Stimulated activated CD4-positive, alpha-beta T cell treated with anti-CD3 and anti-CD28 coated beads, Interleukin-4, amount 100 ng/mL, for 4 hours (primary cell): Measurements from ENCODE around the gene LPP.
A peak's percentile ranks its signal among the peaks of the same experiment; 100 is the strongest.

Experiments used
- DNase-seq, 2 experiments: peaks; one replicate each; pipeline ENCODE4 v3.0.0-alpha.2; 2020

The LPP gene

GRCh38 chr3:188278717-188279324 lies 124.9 kb downstream of the LPP start:
- DNase-seq, result no peak

- no peak for DNase-seq
Measured at GRCh38 chr3:188279502-188280335, 125.8 kb downstream of the LPP start.

- no peak for DNase-seq
Measured at GRCh38 chr3:188280627-188281026, 126.7 kb downstream of the LPP start.

GRCh38 chr3:188282871-188283270 lies 128.9 kb downstream of the LPP start:
- no peak for DNase-seq

GRCh38 chr3:188283347-188283746 lies 129.4 kb downstream of the LPP start:
- DNase-seq, result no peak

GRCh38 chr3:188284455-188285212 lies 130.7 kb downstream of the LPP start:
- DNase-seq, result peak; percentile 11 to 39

- DNase-seq, result no peak
Measured at GRCh38 chr3:188286087-188286513, 132.1 kb downstream of the LPP start.

GRCh38 chr3:188287339-188287738 lies 133.4 kb downstream of the LPP start:
- no peak for DNase-seq

- no peak for DNase-seq
Measured at GRCh38 chr3:188287762-188288505, 134.0 kb downstream of the LPP start.

GRCh38 chr3:188292251-188292650 lies 138.3 kb downstream of the LPP start:
- no peak for DNase-seq

- DNase-seq, result no peak
Measured at GRCh38 chr3:188292827-188293226, 138.9 kb downstream of the LPP start.

GRCh38 chr3:188294113-188294512 lies 140.2 kb downstream of the LPP start:
- no peak for DNase-seq

- no peak for DNase-seq
Measured at GRCh38 chr3:188294823-188295487, 141.0 kb downstream of the LPP start.

GRCh38 chr3:188295876-188296275 lies 141.9 kb downstream of the LPP start:
- no peak for DNase-seq

- no peak for DNase-seq
Measured at GRCh38 chr3:188296761-188297612, 143.0 kb downstream of the LPP start.

- DNase-seq, result no peak
Measured at GRCh38 chr3:188298585-188298984, 144.6 kb downstream of the LPP start.

- peak in 1 of 2 experiments; percentile 46 for DNase-seq
Measured at GRCh38 chr3:188299068-188299467, 145.1 kb downstream of the LPP start.

- DNase-seq, result no peak
Measured at GRCh38 chr3:188299708-188300107, 145.8 kb downstream of the LPP start.

- DNase-seq, result no peak
Measured at GRCh38 chr3:188301147-188301546, 147.2 kb downstream of the LPP start.

GRCh38 chr3:188303286-188303799 lies 149.4 kb downstream of the LPP start:
- DNase-seq, result no peak

GRCh38 chr3:188303823-188304222 lies 149.9 kb downstream of the LPP start:
- no peak for DNase-seq
